ENCODE data around the gene HTR7. TPM values are rescaled to one million over a fixed set of nuclear protein-coding genes. Genes with fewer than 3 reads are reported as not detected.
"Not testable (repeated sequence)": the region's sequence is repeated elsewhere in the genome, so short reads cannot be mapped to it uniquely, and the experiment has no call there.

The HTR7 gene
- total RNA-seq = not detected
- polyA plus RNA-seq = under 1 TPM in 1 of 3 donors, not detected in 2; 0.07 TPM
- total RNA-seq = 0 to 0.09 (median 0.03) reads per million in 6 experiments

GRCh38 chr10:90857635-90858460 is at the start of gene HTR7:
HTR7 (minus strand) TSS chr10:90858039; CDS start chr10:90857671, 368 bp downstream.
- H3K4me1 Mint-ChIP-seq = peaks cover 4 to 15% (median 11%) of the 10 kb centered on the region in 4 donors
- H3K27ac Mint-ChIP-seq = peak within 1 kb of the TSS in 6 of 10 donors; percentile 27 to 81 (median 68)
- ATAC-seq = peak; percentile 83 to 89
- POLR2A ChIA-PET = no interaction called here
- peak; percentile 29 to 72 (median 62) for DNase-seq
- H3K9me3 Mint-ChIP-seq = no peaks in the 10 kb centered on the region
- H3K4me3 Mint-ChIP-seq = peak within 1 kb of the TSS; percentile 81 to 96 (median 90)
- H3K27me3 Mint-ChIP-seq = peaks cover 25 to 72% (median 41%) of the 10 kb centered on the region in 5 donors
- peaks cover 0 to 5% (median 2%) of the 10 kb centered on the region in 3 donors for H3K36me3 Mint-ChIP-seq

DNA sequence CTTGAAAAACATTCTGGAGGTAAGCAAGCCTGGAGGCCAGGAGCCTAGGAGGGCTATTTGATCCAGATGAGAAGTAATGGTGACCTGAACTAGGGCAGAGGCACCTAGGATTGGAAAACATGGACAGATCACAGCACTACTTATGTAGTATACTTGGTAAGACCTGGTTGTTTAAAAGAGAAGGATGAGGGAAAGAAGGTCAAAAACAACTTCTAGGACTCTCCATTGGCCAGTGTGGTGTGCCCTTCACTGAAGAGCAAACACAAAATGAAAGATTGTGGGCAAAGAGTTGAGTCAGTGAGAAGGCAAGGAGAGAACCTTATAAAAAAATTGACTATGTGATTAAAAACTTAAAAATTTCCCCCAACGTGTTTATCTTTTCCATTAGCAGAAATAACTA is 48.8 kb upstream of the HTR7 start:
- Mint-ChIP-seq H3K4me1 (peaks cover 0 to under 1% (median 0%) of the 10 kb centered on the region in 4 donors), H3K27ac (no peak overlapping the region), H3K4me3 (no peak overlapping the region), H3K27me3 (no peaks in the 10 kb centered on the region), H3K36me3 (peaks cover 6 to 45% (median 30%) of the 10 kb centered on the region in 3 donors), H3K9me3 (peaks cover 0 to 5% (median 0%) of the 10 kb centered on the region in 9 donors)
- no peak for ATAC-seq
- POLR2A ChIA-PET = no interaction called here
- no peak for DNase-seq

DNA sequence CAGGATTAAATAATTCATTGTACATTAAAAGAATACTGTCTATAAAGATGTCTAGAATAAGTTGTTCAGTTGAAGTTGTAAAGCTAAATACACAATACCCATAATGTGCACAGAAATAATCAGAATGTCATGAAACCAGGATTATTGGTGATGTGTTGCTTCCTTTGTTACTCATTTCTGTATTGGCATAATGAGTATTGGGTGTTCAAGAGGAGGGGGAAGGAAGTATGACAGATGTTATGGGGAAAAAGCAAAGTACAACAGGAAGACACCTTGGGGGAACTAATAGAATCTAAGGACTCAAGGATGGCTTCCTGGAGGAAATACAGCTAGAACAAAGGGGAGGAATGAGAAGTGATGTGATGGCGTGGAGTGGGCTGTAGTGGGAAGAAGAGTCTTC is 48.1 kb upstream of the HTR7 start:
- no peak overlapping the region for H3K27ac Mint-ChIP-seq
- DNase-seq (no peak), ATAC-seq (no peak)
- H3K36me3 Mint-ChIP-seq = peaks cover 6 to 52% (median 36%) of the 10 kb centered on the region in 3 donors
- H3K27me3 Mint-ChIP-seq = no peaks in the 10 kb centered on the region
- POLR2A ChIA-PET = no interaction called here
- no peak overlapping the region for H3K4me3 Mint-ChIP-seq
- H3K4me1 Mint-ChIP-seq = no peaks in the 10 kb centered on the region
- H3K9me3 Mint-ChIP-seq = peaks cover 0 to 5% (median 0%) of the 10 kb centered on the region in 9 donors

GRCh38 chr10:90896916-90897315 is 39.1 kb upstream of the HTR7 start:
- Mint-ChIP-seq H3K36me3 (peaks cover 0 to 74% (median 17%) of the 10 kb centered on the region in 3 donors), H3K27ac (peak overlapping the region in 7 of 10 donors; percentile 6 to 53 (median 29)), H3K4me3 (peak overlapping the region in 4 of 10 donors; percentile 9 to 37 (median 29)), H3K4me1 (peaks cover 13 to 19% (median 15%) of the 10 kb centered on the region in 4 donors)
- H3K9me3 Mint-ChIP-seq, H3K27me3 Mint-ChIP-seq, DNase-seq, ATAC-seq, POLR2A ChIA-PET: not testable (repeated sequence)

DNA sequence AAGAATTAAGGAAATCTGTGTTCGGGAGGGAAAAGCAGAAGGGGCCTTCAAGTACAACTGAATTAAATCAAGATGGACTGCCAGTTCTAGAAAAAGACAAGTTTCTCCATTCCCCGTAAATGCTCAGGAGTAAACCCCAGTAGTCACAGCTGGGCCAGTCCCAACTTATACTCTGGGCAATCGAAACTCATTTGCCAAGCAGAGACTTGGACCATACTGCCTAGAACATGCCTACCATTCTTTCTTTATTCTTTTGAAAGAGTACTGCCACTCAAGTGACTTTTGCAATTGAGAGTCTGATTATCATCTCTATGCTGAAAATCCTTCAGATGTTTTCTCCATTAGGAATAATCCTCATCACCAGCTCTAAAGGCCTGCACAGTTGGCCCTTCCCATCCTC is 35.4 kb upstream of the HTR7 start:
- no peak for ATAC-seq
- H3K27ac Mint-ChIP-seq = peak overlapping the region in 4 of 10 donors; percentile 3 to 85 (median 36)
- peaks cover 13 to 27% (median 21%) of the 10 kb centered on the region in 4 donors for H3K4me1 Mint-ChIP-seq
- no peaks in the 10 kb centered on the region for H3K27me3 Mint-ChIP-seq
- H3K4me3 Mint-ChIP-seq = no peak overlapping the region
- no peaks in the 10 kb centered on the region for H3K9me3 Mint-ChIP-seq
- no peak for DNase-seq
- peaks cover 4 to 87% (median 22%) of the 10 kb centered on the region in 3 donors for H3K36me3 Mint-ChIP-seq
- POLR2A ChIA-PET = no interaction called here

DNA sequence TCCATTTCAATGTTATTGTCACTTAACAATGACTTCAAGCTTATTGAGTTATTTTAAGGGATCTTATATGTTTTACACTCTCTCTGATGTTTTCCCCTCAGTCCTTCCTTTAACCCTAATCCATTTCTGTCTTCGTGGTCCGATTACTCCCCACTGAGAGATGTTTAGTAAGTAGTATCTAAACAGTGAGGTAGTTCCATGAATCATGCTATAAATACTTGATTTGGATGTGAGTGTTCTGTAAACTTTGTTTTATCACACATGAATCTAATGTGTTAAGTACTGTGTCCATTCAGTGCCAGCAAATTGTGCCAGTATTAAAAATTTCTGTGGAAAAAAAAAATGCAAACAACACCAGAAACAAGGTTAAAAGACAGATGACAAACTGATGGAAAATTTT is 32.5 kb upstream of the HTR7 start:
- H3K4me1 Mint-ChIP-seq = peaks cover 0 to 17% (median 15%) of the 10 kb centered on the region in 4 donors
- H3K9me3 Mint-ChIP-seq = no peaks in the 10 kb centered on the region
- no peak overlapping the region for H3K27ac Mint-ChIP-seq
- POLR2A ChIA-PET = no interaction called here
- ATAC-seq (no peak), DNase-seq (no peak)
- H3K4me3 Mint-ChIP-seq = no peak overlapping the region
- H3K27me3 Mint-ChIP-seq = no peaks in the 10 kb centered on the region
- H3K36me3 Mint-ChIP-seq = peaks cover 16 to 97% (median 32%) of the 10 kb centered on the region in 3 donors

DNA sequence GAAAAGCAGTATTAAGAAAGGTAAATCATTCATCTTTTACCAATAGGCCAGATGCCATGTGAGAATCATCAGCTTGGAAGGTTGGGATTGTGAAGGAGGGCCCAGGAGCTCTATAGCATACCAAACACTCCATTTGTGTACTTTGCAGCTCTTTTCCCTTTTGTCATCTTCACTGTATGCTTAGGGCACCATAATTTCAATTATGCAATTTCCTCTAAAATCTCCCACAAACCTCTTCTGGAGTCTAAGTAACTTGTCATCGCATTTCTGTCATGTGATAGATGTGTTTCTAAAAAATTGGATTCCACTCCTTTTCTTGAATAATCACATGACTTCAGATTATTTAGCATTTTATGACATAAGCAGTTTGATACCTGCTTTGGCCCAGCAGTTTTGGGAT is 31.8 kb upstream of the HTR7 start:
- H3K36me3 Mint-ChIP-seq = peaks cover 16 to 99% (median 32%) of the 10 kb centered on the region in 3 donors
- H3K4me1 Mint-ChIP-seq = peaks cover 0 to 17% (median 14%) of the 10 kb centered on the region in 4 donors
- H3K27ac Mint-ChIP-seq = no peak overlapping the region
- no peak overlapping the region for H3K4me3 Mint-ChIP-seq
- no peaks in the 10 kb centered on the region for H3K27me3 Mint-ChIP-seq
- POLR2A ChIA-PET = no interaction called here
- no peaks in the 10 kb centered on the region for H3K9me3 Mint-ChIP-seq
- DNase-seq (no peak), ATAC-seq (no peak)

DNA sequence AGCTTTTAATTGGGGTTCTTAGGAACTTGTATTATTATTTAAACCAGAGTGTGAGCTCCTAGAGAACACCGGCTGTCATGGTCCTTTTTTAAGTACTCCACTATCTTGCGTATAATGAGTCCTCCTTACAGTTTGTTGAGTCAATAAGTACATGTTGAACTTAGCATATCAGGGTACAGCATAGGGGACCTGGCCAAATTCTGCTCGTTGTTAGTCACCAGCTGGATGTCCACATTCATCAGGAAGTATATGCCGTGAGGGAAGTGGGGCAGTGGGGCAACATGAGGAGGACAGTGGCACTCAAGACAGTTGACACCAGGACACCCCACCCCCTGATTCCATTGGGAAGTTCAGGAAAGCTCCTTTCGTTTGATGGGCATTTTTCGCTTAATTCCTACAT is 30.5 kb upstream of the HTR7 start:
- Mint-ChIP-seq H3K27me3 (no peaks in the 10 kb centered on the region), H3K9me3 (no peaks in the 10 kb centered on the region), H3K4me3 (no peak overlapping the region), H3K4me1 (peaks cover 0 to 14% (median 9%) of the 10 kb centered on the region in 4 donors), H3K27ac (peak overlapping the region in 1 of 10 donors; percentile 12), H3K36me3 (peaks cover 16 to 97% (median 28%) of the 10 kb centered on the region in 3 donors)
- DNase-seq (no peak), ATAC-seq (no peak)
- POLR2A ChIA-PET = no interaction called here

- no peaks in the 10 kb centered on the region for H3K9me3 Mint-ChIP-seq
- H3K27me3 Mint-ChIP-seq = no peaks in the 10 kb centered on the region
- H3K4me3 Mint-ChIP-seq = no peak overlapping the region
- POLR2A ChIA-PET = no interaction called here
- ATAC-seq (no peak), DNase-seq (no peak)
- no peak overlapping the region for H3K27ac Mint-ChIP-seq
- H3K36me3 Mint-ChIP-seq = peaks cover 16 to 94% (median 32%) of the 10 kb centered on the region in 3 donors
- H3K4me1 Mint-ChIP-seq = peaks cover 0 to 14% (median 9%) of the 10 kb centered on the region in 4 donors
Observed at GRCh38 chr10:90887555-90887954, 29.7 kb upstream of the HTR7 start.

GRCh38 chr10:90885176-90885575 is 27.3 kb upstream of the HTR7 start:
- POLR2A ChIA-PET = no interaction called here
- DNase-seq (no peak), ATAC-seq (no peak)
- no peak overlapping the region for H3K4me3 Mint-ChIP-seq
- peaks cover 11 to 92% (median 28%) of the 10 kb centered on the region in 3 donors for H3K36me3 Mint-ChIP-seq
- no peaks in the 10 kb centered on the region for H3K27me3 Mint-ChIP-seq
- no peaks in the 10 kb centered on the region for H3K9me3 Mint-ChIP-seq
- H3K27ac Mint-ChIP-seq = no peak overlapping the region
- peaks cover 0 to 7% (median 2%) of the 10 kb centered on the region in 4 donors for H3K4me1 Mint-ChIP-seq

DNA sequence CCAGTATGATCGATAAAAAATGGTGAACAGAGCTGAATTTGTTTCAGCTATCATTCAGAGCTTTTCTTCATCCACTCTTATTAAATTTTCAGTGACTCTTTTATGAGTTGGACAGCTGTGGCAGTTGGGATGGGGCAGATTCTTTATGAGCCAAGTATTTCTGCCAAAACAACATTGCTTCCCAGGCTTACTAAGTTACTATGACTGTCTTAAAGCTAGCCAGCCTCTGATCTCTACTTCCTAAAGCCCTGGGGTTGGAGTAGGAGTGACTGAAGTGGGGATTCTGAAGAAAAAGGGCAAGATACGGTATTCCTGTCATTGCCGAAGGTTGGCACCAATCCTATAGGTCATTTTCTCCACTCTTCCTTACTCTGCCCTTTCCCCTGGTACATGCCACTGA is 26.6 kb upstream of the HTR7 start:
- H3K27me3 Mint-ChIP-seq = no peaks in the 10 kb centered on the region
- no peak for ATAC-seq
- H3K4me1 Mint-ChIP-seq = peaks cover 0 to 7% (median 1%) of the 10 kb centered on the region in 4 donors
- no peak overlapping the region for H3K4me3 Mint-ChIP-seq
- H3K27ac Mint-ChIP-seq = no peak overlapping the region
- H3K36me3 Mint-ChIP-seq = peaks cover 11 to 92% (median 28%) of the 10 kb centered on the region in 3 donors
- POLR2A ChIA-PET = no interaction called here
- DNase-seq = no peak
- no peaks in the 10 kb centered on the region for H3K9me3 Mint-ChIP-seq

- H3K4me3 Mint-ChIP-seq, H3K27me3 Mint-ChIP-seq, H3K9me3 Mint-ChIP-seq, H3K27ac Mint-ChIP-seq, H3K4me1 Mint-ChIP-seq, POLR2A ChIA-PET: not testable (repeated sequence)
- ATAC-seq (peak in 1 of 2 donors; percentile 50), DNase-seq (peak in 3 of 10 donors; percentile 41 to 52 (median 52))
- H3K36me3 Mint-ChIP-seq = peaks cover 5 to 90% (median 14%) of the 10 kb centered on the region in 3 donors
Observed at GRCh38 chr10:90880059-90880719, 22.4 kb upstream of the HTR7 start.

- no peak for ATAC-seq
- Mint-ChIP-seq H3K27me3 (no peaks in the 10 kb centered on the region), H3K9me3 (no peaks in the 10 kb centered on the region), H3K36me3 (peaks cover 5 to 79% (median 14%) of the 10 kb centered on the region in 3 donors), H3K27ac (peak overlapping the region in 2 of 10 donors; percentile 12 to 34), H3K4me1 (peaks cover 2 to 7% (median 3%) of the 10 kb centered on the region in 4 donors), H3K4me3 (no peak overlapping the region)
- POLR2A ChIA-PET = no interaction called here
- DNase-seq = no peak
Observed at GRCh38 chr10:90879062-90879461, 21.2 kb upstream of the HTR7 start.

Measured in naive thymus-derived CD8-positive, alpha-beta T cell (primary cell).